SK-MEL-5 (cell line): ENCODE data around the gene PLSCR5. TPM values are rescaled to one million over a fixed set of nuclear protein-coding genes. Genes with fewer than 3 reads are reported as not detected.

Experiments used
- small RNA-seq, 2 experiments: library from RNA; depleted of rRNA; stranded (forward); fragments of <200 nt; gene quantifications; one replicate each; pipeline ENCODE3, GENCODE V24; 2014
- total RNA-seq: library from RNA; depleted of rRNA; stranded (reverse); fragments of >200 nt; shearing (Covaris generic); gene quantifications from 2 replicates; pipeline ENCODE4 v1.2.3, GENCODE V29; 2014; rRNA removed

PLSCR5 gene
- total RNA-seq, 1 experiment from 2014 or later, result not detected

Small RNA genes lying within 50 kb of the gene (small RNA-seq; reads per million reads assigned to genes)
- gene RNU6-428P, result 0 reads per million in 2 experiments

Other genes with a start within 250 kb of the PLSCR5 start
- gene PLSCR2, start 135.8 kb downstream of the PLSCR5 start, total RNA-seq, result not detected in 2 replicates
- gene PLSCR1, start 60.7 kb downstream of the PLSCR5 start, total RNA-seq, result 355 and 367 TPM in 2 replicates